Measurements from ENCODE around the gene CAPRIN2.

Gene CAPRIN2, protein sequence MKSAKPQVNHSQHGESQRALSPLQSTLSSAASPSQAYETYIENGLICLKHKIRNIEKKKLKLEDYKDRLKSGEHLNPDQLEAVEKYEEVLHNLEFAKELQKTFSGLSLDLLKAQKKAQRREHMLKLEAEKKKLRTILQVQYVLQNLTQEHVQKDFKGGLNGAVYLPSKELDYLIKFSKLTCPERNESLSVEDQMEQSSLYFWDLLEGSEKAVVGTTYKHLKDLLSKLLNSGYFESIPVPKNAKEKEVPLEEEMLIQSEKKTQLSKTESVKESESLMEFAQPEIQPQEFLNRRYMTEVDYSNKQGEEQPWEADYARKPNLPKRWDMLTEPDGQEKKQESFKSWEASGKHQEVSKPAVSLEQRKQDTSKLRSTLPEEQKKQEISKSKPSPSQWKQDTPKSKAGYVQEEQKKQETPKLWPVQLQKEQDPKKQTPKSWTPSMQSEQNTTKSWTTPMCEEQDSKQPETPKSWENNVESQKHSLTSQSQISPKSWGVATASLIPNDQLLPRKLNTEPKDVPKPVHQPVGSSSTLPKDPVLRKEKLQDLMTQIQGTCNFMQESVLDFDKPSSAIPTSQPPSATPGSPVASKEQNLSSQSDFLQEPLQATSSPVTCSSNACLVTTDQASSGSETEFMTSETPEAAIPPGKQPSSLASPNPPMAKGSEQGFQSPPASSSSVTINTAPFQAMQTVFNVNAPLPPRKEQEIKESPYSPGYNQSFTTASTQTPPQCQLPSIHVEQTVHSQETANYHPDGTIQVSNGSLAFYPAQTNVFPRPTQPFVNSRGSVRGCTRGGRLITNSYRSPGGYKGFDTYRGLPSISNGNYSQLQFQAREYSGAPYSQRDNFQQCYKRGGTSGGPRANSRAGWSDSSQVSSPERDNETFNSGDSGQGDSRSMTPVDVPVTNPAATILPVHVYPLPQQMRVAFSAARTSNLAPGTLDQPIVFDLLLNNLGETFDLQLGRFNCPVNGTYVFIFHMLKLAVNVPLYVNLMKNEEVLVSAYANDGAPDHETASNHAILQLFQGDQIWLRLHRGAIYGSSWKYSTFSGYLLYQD

DNA sequence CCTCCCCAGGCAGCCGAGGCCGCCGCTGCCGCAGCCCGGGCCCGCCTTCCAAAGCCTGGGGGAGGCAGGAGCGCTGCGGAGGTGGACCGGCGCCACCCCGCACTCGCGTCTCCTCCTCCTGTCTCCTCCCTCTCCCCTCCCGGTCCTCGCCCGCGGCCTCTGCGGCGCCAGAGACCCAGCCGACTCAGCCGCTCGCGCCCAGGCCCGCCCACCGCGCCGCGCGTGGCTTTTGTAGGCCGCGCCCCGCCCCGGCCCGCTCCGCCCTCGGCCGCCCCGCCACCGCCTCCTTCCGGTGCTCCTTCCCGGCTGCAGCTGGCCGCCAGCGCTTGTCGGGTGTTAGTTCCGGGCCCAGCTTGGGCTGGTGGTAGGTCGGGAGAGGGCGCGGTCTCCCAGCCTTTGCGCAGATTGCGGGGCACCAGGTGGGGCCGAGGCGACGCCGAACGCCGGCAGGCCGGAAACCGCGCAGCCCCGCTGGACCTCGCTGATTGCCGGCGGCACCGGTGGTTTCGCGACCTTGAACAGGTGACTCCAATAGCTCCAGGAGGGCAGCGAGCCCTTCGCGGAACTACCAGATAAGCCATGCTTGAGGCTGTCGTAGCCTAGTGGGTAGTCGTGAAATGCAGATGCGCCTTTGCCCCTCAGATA, at the start of gene CAPRIN2:
Gene CAPRIN2 (minus strand): TSS at position 202 of the 645 bp plus-strand sequence. CDS start 1,431 bp downstream, outside the sequence.
- DNase-seq (ENCODE audit: low read depth), result peak; percentile 68

DNA sequence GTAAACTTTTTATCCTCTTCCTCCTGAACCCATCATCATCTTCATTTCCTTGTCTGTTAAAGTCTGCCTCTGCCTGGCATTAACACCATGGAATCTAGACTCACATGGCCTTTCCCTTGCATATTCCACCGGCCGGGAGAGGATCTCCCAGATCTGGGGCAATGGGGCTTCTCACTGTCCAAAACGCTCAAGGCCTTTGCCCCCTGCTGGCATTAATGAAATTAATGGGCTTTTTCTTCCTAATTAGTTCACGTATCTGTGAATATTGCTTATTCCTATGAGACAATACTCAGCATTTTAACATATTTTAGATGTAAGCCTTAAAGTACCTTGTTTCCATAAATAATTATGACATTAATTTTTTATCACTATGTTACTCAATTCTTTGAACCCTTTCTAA, 42.9 kb upstream of the CAPRIN2 start:
- DNase-seq (ENCODE audit: low read depth), result no peak

DNA sequence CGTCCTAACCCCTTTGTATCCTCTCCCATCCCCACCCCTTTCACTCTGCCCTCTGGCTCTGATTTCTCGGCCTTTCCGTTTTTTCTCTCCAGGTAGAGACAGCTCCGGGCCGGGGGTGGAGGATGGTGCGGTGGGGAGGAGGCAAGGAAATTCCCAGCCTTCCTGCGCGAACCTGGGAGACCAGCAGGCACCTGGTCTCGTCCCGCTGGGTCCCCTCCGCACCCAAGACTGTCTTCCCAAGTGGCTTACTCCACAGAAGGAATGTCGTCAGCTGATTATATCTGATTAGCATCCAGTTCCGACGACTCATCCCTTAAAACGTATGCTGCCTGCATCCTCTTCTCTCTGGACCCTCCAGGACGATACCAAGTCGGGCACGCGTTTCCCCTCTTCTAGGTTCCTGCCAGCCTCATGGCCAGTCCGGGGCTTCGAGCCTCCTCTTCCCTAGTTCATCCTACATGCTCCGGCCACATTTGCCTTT, 42.2 kb upstream of the CAPRIN2 start:
- DNase-seq (ENCODE audit: low read depth), result peak; percentile 44

DNA sequence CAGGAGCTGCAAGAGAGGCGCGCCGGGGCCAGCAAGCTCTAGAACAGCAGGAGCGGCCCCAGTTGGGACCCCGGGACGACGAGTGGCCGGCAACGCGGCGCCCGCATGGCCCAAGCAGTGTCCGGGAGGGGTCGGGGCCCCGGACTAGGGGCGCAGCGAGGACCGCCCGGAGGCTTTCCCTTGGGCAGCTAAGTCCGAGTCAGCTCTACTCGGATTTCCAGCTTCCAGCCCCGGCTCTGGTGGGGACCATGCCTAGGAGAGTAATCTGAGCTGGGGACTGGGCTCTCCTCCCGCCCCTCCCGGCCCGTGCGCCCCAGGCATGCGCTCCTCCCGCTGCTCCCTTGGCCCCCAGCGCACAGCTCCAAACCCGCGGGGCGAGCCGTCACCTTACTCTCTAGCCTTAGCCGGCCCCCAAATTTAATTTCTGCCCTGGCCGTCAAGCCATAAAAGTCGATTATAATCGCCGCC, 41.6 kb upstream of the CAPRIN2 start:
- no peak for DNase-seq (ENCODE audit: low read depth)

DNA sequence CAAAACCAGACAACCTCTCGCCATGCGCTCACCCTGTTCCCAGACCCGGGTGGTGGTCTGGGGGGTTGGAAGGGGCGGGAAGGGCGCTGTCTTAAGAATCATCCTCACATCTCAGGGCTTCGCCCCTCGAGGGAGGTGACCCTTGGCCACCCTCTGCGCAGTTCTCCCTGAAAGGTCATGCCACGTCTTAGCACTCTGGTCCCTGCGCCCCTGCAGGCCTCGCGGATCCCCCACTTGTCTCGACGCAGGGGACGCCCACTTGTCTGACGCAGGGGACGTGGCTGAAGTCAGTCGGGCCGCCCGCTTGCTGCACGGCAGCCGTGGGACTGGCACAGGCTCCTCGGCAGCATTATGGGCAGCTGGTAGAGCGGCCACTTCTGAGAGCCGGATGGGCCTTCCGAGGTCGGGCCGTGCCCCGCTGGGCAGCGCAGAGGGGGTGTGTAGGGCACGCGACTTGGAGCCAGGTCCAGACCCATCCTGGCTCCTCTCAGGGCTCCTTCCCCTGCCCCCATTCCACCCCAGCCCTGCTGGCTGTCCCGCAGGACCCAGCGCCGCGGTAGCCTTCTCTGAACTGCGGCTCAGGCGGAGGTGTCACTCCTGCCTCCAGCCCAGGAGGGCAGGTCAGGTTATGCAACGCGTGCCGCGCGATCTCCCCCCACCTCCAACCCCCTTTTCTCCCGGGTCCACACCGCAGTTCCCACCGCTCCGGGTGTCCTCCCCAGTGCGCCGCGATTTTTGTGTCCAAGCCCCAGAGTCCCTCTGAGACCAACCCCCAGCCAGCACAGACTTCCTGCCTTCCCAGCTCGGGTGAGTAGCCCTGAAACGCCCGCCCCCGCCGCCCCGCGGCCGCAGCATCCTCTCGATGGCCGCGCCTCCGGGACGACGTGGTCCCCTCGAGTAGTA, 40.9 kb upstream of the CAPRIN2 start:
- DNase-seq (ENCODE audit: low read depth), result peak; percentile 77

DNA sequence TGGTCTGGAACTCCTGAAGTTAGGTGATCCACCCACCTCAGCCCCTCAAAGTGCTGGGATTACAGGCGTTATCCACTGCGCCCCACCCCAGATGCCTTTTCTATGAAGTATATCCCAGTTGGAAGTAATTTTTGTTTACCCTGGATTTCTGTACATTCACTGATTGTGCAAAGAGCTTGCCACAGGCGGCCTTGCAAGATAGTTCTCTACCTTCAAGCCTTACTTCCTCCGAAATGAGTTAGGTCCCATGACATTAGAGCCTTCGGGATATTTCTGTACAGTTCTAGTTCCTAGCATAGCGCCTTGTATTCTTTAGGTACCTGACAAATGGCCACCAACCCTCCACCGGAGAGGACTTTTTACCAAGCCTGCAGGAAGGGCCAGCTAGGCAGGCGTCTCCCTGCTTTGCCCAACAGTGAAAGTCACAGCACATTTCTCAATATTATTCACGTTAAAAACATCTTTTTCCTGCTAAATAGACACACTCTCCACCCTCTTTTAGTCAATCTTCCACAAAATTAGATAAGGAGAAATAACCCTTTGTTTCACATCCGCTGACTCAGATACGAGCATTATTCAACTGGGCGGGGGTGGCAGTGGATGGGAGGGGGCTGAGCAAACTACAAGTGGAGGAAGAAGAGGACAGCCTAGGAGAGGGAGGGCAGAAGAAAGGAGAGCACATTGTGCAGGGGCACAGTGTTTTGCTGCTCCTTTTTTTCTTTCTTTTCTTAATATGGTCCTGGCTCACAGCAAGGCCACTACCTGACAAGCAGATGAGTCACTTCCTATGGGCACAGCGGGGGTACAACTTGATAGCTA, 40.0 kb upstream of the CAPRIN2 start:
- peak; percentile 97 for DNase-seq (ENCODE audit: low read depth)

DNA sequence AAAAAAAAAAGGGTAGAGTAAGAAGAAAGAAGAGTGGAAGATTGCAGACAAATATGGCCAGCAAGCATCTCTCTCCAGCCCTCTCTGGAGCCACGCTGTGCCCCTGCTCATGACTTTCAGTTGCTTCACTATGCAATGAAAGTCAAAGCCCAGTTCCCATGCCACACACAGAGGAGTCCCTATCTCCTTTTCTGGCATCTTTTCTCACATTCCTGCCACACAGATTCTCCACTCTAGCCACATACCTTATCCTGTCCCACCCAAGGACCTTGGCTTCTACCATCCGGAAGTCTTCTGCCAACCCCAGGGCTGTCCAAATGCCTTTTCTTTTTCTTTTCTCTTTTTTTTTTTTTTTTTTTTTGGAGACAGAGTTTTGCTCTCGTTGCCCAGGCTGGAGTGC, 39.3 kb upstream of the CAPRIN2 start:
- DNase-seq (ENCODE audit: low read depth), result no peak

DNA sequence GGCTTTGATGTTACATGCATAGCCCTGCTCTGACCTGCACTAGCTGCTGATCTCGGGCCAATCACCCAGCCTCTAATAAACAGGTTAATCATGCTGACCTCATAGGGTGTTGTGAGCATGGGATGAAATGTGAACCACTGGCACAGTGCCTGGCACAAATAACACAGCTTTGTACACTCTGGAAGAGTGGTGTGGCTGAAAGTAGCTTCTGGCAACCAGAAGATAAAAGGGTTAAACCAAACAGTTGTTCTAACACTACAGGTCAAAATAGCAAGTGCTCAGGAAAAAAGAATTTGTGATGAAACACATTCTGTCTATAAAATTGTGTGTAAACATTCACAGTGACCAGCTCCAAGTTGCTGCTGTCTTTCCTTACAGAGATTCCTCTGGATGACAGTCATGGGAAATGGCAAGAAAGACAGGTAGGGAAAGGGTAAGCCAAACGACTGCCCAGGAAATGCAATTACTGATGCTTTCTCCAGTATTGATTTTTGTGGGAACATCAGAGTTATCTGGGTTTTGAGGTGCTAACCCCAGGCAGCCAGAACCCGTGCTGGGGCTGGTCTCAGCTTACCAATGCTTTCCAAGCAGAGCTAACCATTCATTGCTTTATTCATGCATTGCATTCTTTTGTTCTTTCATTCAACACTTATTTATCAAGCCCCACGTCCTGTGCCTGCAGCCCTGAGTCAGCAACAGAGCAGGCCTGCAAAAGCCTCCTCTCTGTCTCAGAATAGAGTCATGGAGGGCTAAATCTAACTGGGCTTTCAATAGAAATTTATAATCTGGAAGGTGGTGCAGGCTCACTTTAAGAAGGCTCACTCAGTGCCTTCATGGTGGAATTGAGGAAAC, 38.1 kb upstream of the CAPRIN2 start:
- peak; percentile 34 for DNase-seq (ENCODE audit: low read depth)

DNA sequence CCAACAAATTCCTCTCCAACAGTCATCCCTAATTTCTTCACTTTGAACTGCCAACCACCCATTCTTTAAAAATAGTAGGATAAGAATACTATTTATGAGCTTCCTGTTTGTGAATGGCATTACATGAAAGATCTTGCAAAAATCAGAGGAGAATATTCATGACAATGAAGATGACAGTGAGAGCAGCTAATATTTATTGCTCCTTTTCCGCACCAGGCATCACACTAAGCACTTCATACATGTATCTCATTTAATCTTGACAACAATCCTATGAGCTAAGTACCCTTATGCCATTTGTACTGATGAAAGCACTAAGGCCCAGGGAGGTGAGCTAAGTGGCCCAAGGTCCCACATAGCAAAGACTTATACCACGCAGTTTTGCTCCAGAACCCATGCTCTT, 37.3 kb upstream of the CAPRIN2 start:
- DNase-seq (ENCODE audit: low read depth), result no peak

DNA sequence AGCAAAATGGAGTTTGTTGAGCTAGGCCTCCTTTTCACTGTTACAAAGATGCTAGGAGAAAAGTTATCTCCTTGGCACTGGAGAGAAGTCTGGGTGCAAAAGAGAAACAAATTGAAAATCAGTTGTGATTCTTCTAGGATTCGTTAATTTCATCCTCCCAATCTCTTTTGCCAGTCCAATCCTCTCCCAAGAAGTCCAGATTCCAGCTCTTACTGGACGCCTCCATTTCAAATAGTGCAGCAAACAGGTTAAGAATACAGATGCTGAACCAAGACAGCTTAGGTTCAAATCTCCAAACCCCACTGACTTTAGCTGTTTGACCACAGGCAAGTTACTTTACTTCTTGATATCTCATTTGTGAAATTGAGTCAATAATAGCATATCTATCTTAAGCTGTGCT, 34.0 kb upstream of the CAPRIN2 start:
- DNase-seq (ENCODE audit: low read depth), result no peak

DNA sequence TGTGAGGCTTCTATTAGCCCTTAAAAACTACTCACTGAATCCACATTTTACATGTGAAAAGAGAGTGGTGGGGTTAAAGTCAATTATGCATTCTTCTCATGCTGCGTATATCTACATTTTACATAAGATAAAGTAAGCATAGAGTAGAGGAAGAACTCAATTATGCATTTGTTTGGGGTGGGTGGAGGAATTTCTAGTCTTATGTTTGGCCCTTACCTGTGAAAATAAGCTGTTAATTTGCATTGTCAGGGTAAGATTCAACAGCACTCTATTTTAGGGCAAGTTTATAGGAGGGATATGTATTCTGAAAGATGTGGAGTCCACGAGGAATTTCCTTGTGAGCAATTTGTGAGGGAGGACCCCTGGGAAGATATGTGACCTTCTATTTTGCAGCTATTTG, 30.9 kb upstream of the CAPRIN2 start:
- DNase-seq (ENCODE audit: low read depth), result no peak

DNA sequence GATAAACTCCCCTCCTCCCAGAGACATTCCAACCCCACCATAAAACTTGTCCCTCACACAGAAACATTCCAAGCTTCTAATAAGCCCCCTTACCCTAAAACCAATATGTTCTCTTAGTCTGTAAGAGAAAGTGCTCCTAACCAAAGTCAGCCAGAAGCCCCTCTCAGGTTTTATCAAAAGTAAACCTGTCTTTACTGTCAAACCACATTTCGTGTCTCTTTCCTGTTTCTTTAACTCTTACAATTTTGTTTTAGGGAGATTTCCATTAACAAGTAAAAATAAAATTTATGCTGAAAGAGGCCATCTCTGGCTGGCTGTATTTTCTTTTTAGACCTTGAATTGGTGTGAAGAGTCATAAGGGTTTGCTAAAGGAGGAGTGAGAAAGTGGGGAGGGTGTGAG, 29.8 kb upstream of the CAPRIN2 start:
- no peak for DNase-seq (ENCODE audit: low read depth)

DNA sequence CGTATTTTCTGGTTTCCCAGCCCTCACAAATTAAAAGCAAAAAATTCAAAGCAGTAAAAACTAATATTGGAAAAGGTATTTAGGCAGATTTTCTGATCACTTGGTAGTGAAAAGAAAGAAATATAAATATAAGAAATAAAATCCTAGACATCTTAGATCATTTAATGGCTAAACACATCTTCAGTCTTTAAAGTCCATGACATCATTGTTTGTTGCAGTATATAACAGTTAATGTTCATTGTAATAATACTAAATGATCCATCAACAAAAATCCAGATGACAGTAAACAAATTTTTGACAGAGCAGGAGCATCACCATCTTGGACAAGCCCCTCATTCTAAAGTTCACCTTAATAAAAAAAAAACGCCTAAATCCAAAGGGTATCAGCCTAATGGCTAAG, 29.2 kb upstream of the CAPRIN2 start:
- DNase-seq (ENCODE audit: low read depth), result no peak

DNA sequence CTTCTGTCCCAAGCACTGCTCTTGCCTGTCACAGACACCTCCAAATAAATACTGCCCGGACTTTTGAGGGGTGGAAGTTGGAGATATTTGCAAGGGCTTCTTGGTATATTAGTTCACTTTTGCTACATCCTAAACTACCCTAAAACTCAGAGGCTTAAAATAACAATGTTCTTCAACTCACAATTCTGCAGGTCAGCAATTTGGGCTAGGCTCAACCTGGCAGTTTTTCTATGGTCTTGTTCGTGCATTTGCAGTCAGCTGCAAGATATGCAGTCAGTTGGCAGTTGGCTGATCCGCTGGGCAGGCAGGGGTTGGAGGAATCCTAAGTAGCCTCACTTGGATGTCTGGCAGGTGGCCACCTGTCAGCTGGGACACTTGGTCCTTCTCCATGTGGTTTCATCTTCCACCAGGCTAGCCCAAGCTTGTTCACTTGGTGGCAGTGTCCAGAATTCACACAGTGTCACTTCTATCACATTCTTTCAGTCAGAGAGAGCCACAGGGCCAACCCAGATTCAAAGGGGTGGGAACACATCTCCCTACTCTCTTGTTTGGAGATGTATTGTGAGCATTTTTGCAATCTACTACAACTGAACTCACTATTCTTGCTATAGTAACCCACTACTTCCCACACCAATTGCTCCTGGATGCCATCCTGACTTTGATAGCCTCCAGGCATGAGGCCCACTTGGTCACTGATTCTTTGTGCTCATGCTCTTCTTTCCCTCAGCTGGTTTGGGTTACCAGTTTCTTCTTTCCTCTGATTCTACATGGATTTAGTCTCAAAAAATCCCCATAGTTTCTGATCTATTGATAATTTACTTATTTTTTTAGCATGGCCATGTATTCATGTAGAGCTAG, 27.8 kb upstream of the CAPRIN2 start:
- no peak for DNase-seq (ENCODE audit: low read depth)

DNA sequence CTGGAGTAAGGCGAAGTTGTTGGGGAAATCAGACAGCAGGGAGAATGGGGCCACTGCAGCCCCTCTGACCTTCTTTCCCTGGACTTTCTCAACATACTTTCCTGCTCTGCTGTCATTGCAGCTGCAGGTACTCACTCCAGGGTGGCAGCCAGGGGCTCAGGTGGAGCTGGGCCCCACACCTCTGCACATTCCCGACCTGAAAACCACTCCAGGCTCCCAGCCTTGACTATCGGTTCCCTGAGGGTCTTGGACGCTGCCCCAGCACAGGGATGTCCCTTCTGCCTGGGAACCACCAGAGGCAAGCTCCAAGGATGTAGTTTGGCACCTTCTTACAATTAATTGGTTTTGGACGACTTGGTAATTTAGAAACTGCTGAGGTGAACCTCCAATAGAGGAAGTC, 24.8 kb upstream of the CAPRIN2 start:
- no peak for DNase-seq (ENCODE audit: low read depth)

DNA sequence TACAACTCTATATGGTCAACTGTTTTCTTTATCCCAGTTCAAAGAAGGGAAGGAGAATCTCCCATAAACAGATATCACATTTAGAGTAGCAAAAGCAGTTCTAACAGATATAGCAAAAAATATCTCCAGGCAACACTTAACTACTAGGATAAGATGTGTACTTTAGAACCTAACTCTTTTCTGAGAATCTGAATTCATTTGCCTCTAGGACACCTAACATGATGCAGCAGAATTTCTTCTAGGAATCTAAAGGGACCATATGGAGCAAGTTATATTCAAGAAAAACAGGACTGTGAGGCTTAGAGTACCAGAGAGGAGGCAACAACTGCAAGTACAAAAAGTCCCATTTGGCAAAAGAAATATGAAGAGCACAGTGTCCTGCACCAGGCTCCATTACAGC, 24.4 kb upstream of the CAPRIN2 start:
- no peak for DNase-seq (ENCODE audit: low read depth)

DNA sequence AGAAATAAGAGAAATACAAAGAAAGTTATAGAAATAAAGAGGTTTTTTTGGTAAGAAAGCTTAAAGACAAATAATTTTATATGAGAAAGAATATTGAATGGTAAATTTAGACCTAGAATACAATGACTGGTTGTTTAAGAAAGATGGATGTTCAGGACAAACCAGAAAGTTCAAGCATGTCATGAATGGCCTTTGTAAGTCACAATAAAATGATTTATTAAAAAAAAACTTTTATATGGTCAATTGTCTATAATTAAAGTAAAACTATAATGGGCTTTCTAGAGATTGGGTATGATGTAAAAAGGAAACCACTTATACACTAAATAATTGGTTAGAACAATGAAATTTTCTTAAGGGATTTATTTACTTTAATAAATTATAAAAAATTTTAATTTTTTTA, 19.8 kb upstream of the CAPRIN2 start:
- no peak for DNase-seq (ENCODE audit: low read depth)

DNA sequence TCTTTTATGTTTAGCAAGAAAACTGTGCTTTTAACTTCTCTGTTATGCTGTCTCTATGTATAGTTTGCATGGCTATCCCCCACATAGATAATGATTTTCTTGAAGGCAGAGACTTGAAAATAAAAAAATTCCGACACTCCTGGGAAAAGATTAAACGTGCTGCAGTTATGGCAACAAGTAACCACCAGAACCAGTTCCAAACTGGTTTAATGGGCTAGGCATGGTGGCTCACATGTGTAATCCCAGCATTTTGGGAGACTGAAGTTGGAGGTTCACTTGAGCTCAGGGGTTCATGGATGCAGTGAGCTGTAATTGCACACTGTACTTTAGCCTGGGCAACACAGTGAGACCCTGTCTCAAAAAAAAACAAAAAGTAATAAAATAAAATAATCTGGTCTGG, 15.1 kb upstream of the CAPRIN2 start:
- no peak for DNase-seq (ENCODE audit: low read depth)

All from HS-5 (cell line).